PFSK-1 (cell line): ENCODE measurements around the gene SOCS6.

ENCODE experiments used
- FOXP2 ChIP-seq: optimal IDR thresholded peaks from 2 replicates; pipeline ENCODE3; 2011; ENCODE audit warnings: borderline replicate concordance, control low read depth, inconsistent platforms; ENCODE audit not compliant: insufficient read depth; ENCODE audit errors: extremely low read length, extremely low read depth
- POLR2AphosphoS5 ChIP-seq: IDR thresholded peaks from 2 replicates; pipeline ENCODE4 v1.6.1; 2012; ENCODE audit warnings: low read depth, mild to moderate bottlenecking, control low read depth, low read length, moderate library complexity
- REST ChIP-seq, 2 experiments: IDR thresholded peaks; 2 replicates each; pipeline versions ENCODE4 v1.6.1 to v1.8.0; 2011 to 2012; ENCODE audit warnings: low read depth in 2 of 2, low read length in 2 of 2, control low read depth in 1 of 2, inconsistent platforms in 1 of 2, mild to moderate bottlenecking in 1 of 2, moderate library complexity in 1 of 2; ENCODE audit not compliant: insufficient read depth in 1 of 2
- SIN3A ChIP-seq: IDR thresholded peaks from 2 replicates; pipeline ENCODE4 v1.6.1; 2012; ENCODE audit warnings: mild to moderate bottlenecking, low read length, moderate library complexity, borderline replicate concordance; ENCODE audit not compliant: insufficient read depth
- TAF1 ChIP-seq: IDR thresholded peaks from 2 replicates; pipeline ENCODE4 v1.6.1; 2012; ENCODE audit warnings: low read length, control low read depth, borderline replicate concordance; ENCODE audit not compliant: insufficient read depth

SOCS6 gene

GRCh38 chr18:70330887-70331286 is 42.0 kb downstream of the SOCS6 start:
- TF ChIP-seq FOXP2: no peak

GRCh38 chr18:70331456-70332097 is 42.7 kb downstream of the SOCS6 start:
- TF ChIP-seq POLR2AphosphoS5 (no peak), TAF1 (no peak), FOXP2 (no peak), SIN3A (no peak), REST (IDR thresholded peaks at IDR 0.05; ENCODE audit: insufficient read depth in 1 of 2, low read depth in 2 of 2, low read length in 2 of 2) (no peak)

GRCh38 chr18:70332694-70333093 is 43.8 kb downstream of the SOCS6 start:
- TF ChIP-seq REST (IDR thresholded peaks at IDR 0.05; ENCODE audit: insufficient read depth in 1 of 2, low read depth in 2 of 2, low read length in 2 of 2) (no peak), TAF1 (no peak), SIN3A (no peak), POLR2AphosphoS5 (no peak), FOXP2 (no peak)

GRCh38 chr18:70333316-70333715 is 44.5 kb downstream of the SOCS6 start:
- TF ChIP-seq TAF1 (no peak), SIN3A (no peak), REST (IDR thresholded peaks at IDR 0.05; ENCODE audit: insufficient read depth in 1 of 2, low read depth in 2 of 2, low read length in 2 of 2) (no peak), POLR2AphosphoS5 (no peak), FOXP2 (no peak)

GRCh38 chr18:70333757-70334156 is 44.9 kb downstream of the SOCS6 start:
- no peak for TF ChIP-seq FOXP2
- TF ChIP-seq POLR2AphosphoS5: no peak
- no peak for TF ChIP-seq TAF1
- no peak for TF ChIP-seq SIN3A
- no peak for TF ChIP-seq REST (IDR thresholded peaks at IDR 0.05; ENCODE audit: insufficient read depth in 1 of 2, low read depth in 2 of 2, low read length in 2 of 2)
